WTC11 (cell line): ENCODE measurements around the gene RPL21.

Source experiments
- ATF1 ChIP-seq: sonication (generic); formaldehyde crosslinking; IDR thresholded peaks from 2 replicates; pipeline ENCODE4 v1.8.1; 2023; ENCODE audit warnings: mild to moderate bottlenecking, moderate library complexity, missing genetic modification reagents
- CDX4 ChIP-seq: fragments of 250-450 bp; sonication (Bioruptor Pico); IDR thresholded peaks from 2 replicates; pipeline ENCODE4 v1.9.0; 2021; ENCODE audit warnings: moderate library complexity, mild to moderate bottlenecking, inconsistent platforms, borderline replicate concordance
- CTCF ChIP-seq: fragments of 200-600 bp; IDR thresholded peaks from 2 replicates; pipeline ENCODE4 v1.8.0; 2022; ENCODE audit warnings: antibody characterized with exemption
- ELF4 ChIP-seq: sonication (generic); formaldehyde crosslinking; IDR thresholded peaks from 2 replicates; pipeline ENCODE4 v1.8.1; 2022; ENCODE audit warnings: low read depth, mild to moderate bottlenecking, moderate library complexity, missing genetic modification reagents
- IRF1 ChIP-seq: sonication (generic); formaldehyde crosslinking; IDR thresholded peaks from 2 replicates; pipeline ENCODE4 v1.8.0; 2023; ENCODE audit warnings: missing genetic modification reagents
- NR1H2 ChIP-seq: sonication (generic); formaldehyde crosslinking; IDR thresholded peaks from 2 replicates; pipeline ENCODE4 v1.9.0; 2021; ENCODE audit warnings: mild to moderate bottlenecking, moderate library complexity, missing genetic modification reagents
- NR2C2 ChIP-seq: sonication (generic); formaldehyde crosslinking; IDR thresholded peaks from 2 replicates; pipeline ENCODE4 v1.8.0; 2022; ENCODE audit warnings: mild to moderate bottlenecking, missing genetic modification reagents
- STAT6 ChIP-seq: sonication (generic); formaldehyde crosslinking; conservative IDR thresholded peaks from 2 replicates; pipeline ENCODE4 v1.8.1; 2023; ENCODE audit warnings: mild to moderate bottlenecking, low read depth, missing genetic modification reagents, moderate library complexity
- ZNF138 ChIP-seq: sonication (generic); formaldehyde crosslinking; conservative IDR thresholded peaks from 2 replicates; pipeline ENCODE4 v1.8.1; 2022; ENCODE audit warnings: mild to moderate bottlenecking, moderate library complexity, missing genetic modification reagents
- ZNF232 ChIP-seq: sonication (generic); formaldehyde crosslinking; IDR thresholded peaks from 2 replicates; pipeline ENCODE4 v1.8.0; 2022; ENCODE audit warnings: mild to moderate bottlenecking, missing genetic modification reagents

GRCh38 chr13:27233964-27234363 is 17.4 kb upstream of the RPL21 start:
- TF ChIP-seq NR1H2 (CRISPR knock-in tag) (no peak), CTCF (no peak), ELF4 (CRISPR knock-in tag) (no peak), ZNF232 (CRISPR knock-in tag) (no peak), ZNF138 (CRISPR knock-in tag) (no peak), ATF1 (no peak), IRF1 (CRISPR knock-in tag) (no peak), NR2C2 (CRISPR knock-in tag) (no peak), CDX4 (CRISPR knock-in tag) (no peak), STAT6 (no peak)
